Caki2 (cell line): Measurements from ENCODE around the gene C8G. TPM values are rescaled to one million over a fixed set of nuclear protein-coding genes. Genes with fewer than 3 reads are reported as not detected.

Experiments
- DNase-seq: peaks from one replicate; pipeline ENCODE4 v3.0.0-alpha.2; 2015; ENCODE audit warnings: low read depth
- in situ Hi-C: cut with HindIII; loops from 2 replicates; pipeline ENCODE4 v1.10.0; 2016; ENCODE audit warnings: low sequenced_read_pairs, low pct_unique_long_range_greater_than_20kb, mixed read lengths
- total RNA-seq: library from RNA; depleted of rRNA; stranded (reverse); fragments of >200 nt; shearing (Covaris generic); gene quantifications from 2 replicates; pipeline ENCODE4 v1.2.3, GENCODE V29; 2014; ENCODE audit warnings: low replicate concordance; rRNA removed

The C8G gene
- total RNA-seq, 1 experiment from 2014 or later: not detected

GRCh38 chr9:136985027-136985602, 40.1 kb downstream of the C8G start:
- no peak for DNase-seq
- in situ Hi-C loops: no loop called here

DNA sequence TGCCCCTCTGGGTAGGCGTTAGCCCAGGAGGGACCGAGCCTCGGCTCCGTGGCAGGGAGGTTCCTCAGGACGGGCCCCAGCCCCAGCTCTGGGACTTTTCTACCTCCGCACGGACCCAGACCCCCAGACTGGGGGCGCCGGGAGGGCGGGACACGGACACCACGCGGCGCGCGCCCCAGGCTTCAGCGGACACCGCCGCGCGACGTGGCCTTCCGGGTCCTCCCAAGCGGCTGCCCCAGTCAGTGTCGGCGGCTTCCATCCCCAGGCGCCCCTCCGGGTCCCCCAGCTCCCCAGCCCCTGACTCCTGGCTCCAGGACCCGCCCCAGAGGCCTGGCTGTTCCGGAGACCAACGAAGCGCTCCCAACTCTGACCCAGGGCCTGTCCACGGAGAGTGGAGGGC, 40.8 kb downstream of the C8G start:
- no peak for DNase-seq
- in situ Hi-C loops: no loop called here

- in situ Hi-C loops: no loop called here
- DNase-seq: no peak
These were observed 43.8 kb downstream of the C8G start for GRCh38 chr9:136988872-136989271.

DNA sequence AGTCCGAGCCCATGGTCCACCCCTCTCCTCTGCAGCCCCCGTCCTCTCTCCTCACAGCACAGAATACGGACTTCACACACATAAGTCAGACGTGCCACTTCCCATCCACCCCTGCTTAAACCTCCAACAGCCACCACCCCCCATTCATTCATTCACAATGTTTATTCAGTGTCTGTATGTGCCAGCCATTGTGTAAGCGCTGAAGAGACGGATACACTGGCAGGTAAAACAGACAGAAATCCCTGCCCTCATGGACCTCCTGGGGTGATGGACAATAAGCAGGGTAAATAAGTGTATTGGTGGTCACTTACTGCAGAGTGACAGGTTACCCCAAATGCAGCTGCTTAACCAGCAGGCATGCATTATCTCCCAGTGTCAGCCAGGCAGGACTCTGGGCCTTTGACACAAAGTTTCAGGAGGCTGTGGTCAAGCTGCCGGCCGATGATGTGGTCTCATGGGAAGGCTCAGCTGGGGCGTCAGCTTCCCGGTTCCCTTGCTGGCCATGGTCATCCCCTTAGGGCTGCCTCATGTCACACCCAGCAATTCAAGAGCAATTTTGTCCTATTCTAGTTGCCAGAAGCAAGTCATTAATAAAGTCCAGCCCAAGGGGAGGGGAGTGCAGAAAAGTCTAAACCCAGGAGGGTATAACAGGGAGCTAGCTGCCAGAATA, 45.3 kb downstream of the C8G start:
- in situ Hi-C loops: no loop called here
- no peak for DNase-seq

GRCh38 chr9:136991993-136992818, 47.2 kb downstream of the C8G start, which contains the start of gene PAXX:
Gene PAXX, plus strand, starts transcription at chr9:136992422. Its CDS starts 22 bp downstream, at chr9:136992444.
- in situ Hi-C loops: no loop called here
- DNase-seq: peak; percentile 80

DNA sequence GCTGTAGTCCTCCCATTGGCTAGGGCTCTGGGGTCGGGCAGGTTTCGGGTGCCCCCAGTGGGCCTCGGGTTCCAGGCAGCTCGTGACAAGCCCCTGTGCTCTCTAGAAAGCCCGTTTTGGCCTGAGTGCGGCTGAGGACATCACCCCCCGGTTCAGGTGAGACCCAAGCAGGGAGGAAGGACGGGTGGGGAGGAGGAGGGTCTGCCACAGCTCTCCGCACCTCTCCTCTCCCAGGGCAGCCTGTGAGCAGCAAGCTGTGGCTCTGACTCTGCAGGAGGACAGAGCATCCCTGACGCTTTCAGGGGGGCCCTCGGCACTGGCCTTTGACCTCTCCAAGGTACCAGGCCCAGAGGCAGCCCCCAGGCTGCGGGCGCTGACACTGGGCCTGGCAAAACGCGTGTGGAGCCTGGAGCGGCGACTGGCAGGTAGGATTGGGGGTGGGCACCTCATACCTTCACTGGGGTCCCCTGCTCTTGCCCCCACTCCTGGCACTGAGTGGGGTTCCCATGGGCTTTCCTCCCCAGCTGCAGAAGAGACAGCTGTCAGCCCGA, 47.9 kb downstream of the C8G start:
- in situ Hi-C loops: no loop called here

GRCh38 chr9:136994180-136994887, 49.3 kb downstream of the C8G start:
- DNase-seq: no peak
- in situ Hi-C loops: no loop called here

More for the DNA sequence above, 47.9 kb downstream of the C8G start:
- DNase-seq: no peak

- no peak for DNase-seq
- in situ Hi-C loops: no loop called here
These were observed 49.8 kb downstream of the C8G start for GRCh38 chr9:136994888-136995230.

- in situ Hi-C loops: no loop called here
- no peak for DNase-seq
These were observed 50.3 kb downstream of the C8G start for GRCh38 chr9:136995362-136995761.

DNA sequence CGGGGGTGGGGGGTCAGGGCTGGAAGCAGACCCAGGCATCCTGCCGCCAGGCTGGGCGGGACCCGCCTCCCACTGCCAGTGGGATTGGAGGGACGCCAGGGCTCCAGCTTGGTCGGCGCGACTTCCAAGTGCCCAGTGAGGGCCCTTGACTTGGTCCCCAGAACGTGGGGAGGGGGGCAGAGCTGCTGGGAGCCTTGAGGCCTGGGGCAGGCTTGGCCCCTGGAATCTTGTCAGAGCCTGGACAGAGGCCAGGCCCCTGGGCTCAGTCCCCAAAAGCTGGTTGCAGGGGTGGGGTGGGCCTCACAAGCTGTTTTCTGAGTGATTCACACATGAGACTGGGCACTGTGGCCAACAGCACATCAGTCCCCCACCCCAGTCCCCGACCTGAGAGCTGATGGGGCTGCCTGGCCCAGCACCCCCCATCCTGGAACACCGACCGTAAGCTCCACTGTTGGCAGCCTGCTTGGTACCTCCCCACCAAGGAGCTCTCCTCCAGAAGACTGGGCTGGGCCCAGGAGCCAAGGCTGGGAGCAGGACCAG, 50.8 kb downstream of the C8G start:
- no peak for DNase-seq
- in situ Hi-C loops: no loop called here

Other genes starting within 250 kb of the C8G start
- gene DIPK1B, start 232.7 kb upstream of the C8G start, total RNA-seq: 12.5 and 19.5 TPM in 2 replicates
- not detected in 2 replicates for gene LCN10, start 202.3 kb upstream of the C8G start, total RNA-seq
- gene LCN6, start 196.7 kb upstream of the C8G start, total RNA-seq: not detected in 2 replicates
- gene LCN8, start 187.0 kb upstream of the C8G start, total RNA-seq: not detected in 2 replicates
- not detected in 2 replicates for gene LCN15, start 180.7 kb upstream of the C8G start, total RNA-seq
- gene TMEM141, start 153.9 kb upstream of the C8G start, total RNA-seq: 230 and 313 TPM in 2 replicates
- gene CCDC183, start 148.9 kb upstream of the C8G start, total RNA-seq: 1.1 TPM in 1 of 2 replicates, not detected in the other
- 103 and 104 TPM in 2 replicates for gene RABL6, start 137.3 kb upstream of the C8G start, total RNA-seq
- gene AJM1, start 102.8 kb upstream of the C8G start, total RNA-seq: 1.3 and 1.7 TPM in 2 replicates
- gene PHPT1, start 95.8 kb upstream of the C8G start, total RNA-seq: 125 and 127 TPM in 2 replicates
- gene MAMDC4, start 92.9 kb upstream of the C8G start, total RNA-seq: 0.17 TPM in 2 replicates
- 460 and 494 TPM in 2 replicates for gene EDF1, start 78.9 kb upstream of the C8G start, total RNA-seq
- gene TRAF2, start 58.7 kb upstream of the C8G start, total RNA-seq: 61.9 and 67.0 TPM in 2 replicates
- gene FBXW5, start 505 bp upstream of the C8G start, total RNA-seq: 139 and 152 TPM in 2 replicates
- gene LCN12, start 7.0 kb downstream of the C8G start, total RNA-seq: not detected in 2 replicates
- gene PTGDS, start 32.3 kb downstream of the C8G start, total RNA-seq: not detected in 2 replicates
- not detected in 2 replicates for gene LCNL1, start 37.8 kb downstream of the C8G start, total RNA-seq
- gene PAXX, start 47.2 kb downstream of the C8G start, total RNA-seq: 129 and 137 TPM in 2 replicates
- gene CLIC3, start 51.3 kb downstream of the C8G start, total RNA-seq: not detected in 2 replicates
- 19.0 and 23.5 TPM in 2 replicates for gene ABCA2, start 83.0 kb downstream of the C8G start, total RNA-seq
- not detected in 2 replicates for gene FUT7, start 86.8 kb downstream of the C8G start, total RNA-seq
- 31.8 and 45.1 TPM in 2 replicates for gene NPDC1, start 100.9 kb downstream of the C8G start, total RNA-seq
- not detected in 2 replicates for gene ENTPD2, start 108.8 kb downstream of the C8G start, total RNA-seq
- 51.2 and 55.0 TPM in 2 replicates for gene SAPCD2, start 125.3 kb downstream of the C8G start, total RNA-seq
- 2.1 and 2.3 TPM in 2 replicates for gene UAP1L1, start 132.3 kb downstream of the C8G start, total RNA-seq
- 52.2 and 79.4 TPM in 2 replicates for gene MAN1B1, start 141.7 kb downstream of the C8G start, total RNA-seq
- gene DPP7, start 169.5 kb downstream of the C8G start, total RNA-seq: 118 and 163 TPM in 2 replicates
- not detected in 2 replicates for gene GRIN1, start 193.9 kb downstream of the C8G start, total RNA-seq
- gene LRRC26, start 224.8 kb downstream of the C8G start, total RNA-seq: 1.8 and 3.0 TPM in 2 replicates
- gene TMEM210, start 226.8 kb downstream of the C8G start, total RNA-seq: not detected in 2 replicates
- gene ANAPC2, start 243.3 kb downstream of the C8G start, total RNA-seq: 38.2 and 94.6 TPM in 2 replicates
- gene SSNA1, start 243.4 kb downstream of the C8G start, total RNA-seq: 163 and 166 TPM in 2 replicates